Stimulated activated naive CD8-positive, alpha-beta T cell treated with anti-CD3 and anti-CD28 coated beads, Interleukin-15, Interleukin-2, amounts not matched to agents 100 ng/mL and 50 ng/mL, for 24 hours (primary cell): ENCODE measurements around the gene COL6A2.
"Not testable (repeated sequence)": the region's sequence is repeated elsewhere in the genome, so short reads cannot be mapped to it uniquely, and the experiment has no call there.

Experiments
- H3K27ac Mint-ChIP-seq: one replicate; pipeline ENCODE4 v1.8.0; 2021; ENCODE audit warnings: mild to moderate bottlenecking, mixed read lengths
- H3K27me3 Mint-ChIP-seq: one replicate; pipeline ENCODE4 v1.8.0; 2021; ENCODE audit warnings: mixed read lengths
- H3K36me3 Mint-ChIP-seq: one replicate; pipeline ENCODE4 v1.8.0; 2021; ENCODE audit warnings: low read depth, mixed read lengths
- H3K4me1 Mint-ChIP-seq: one replicate; pipeline ENCODE4 v1.8.0; 2021; ENCODE audit warnings: low read depth, mixed read lengths
- H3K4me3 Mint-ChIP-seq: one replicate; pipeline ENCODE4 v1.8.0; 2021; ENCODE audit warnings: mild to moderate bottlenecking, mixed read lengths
- H3K9me3 Mint-ChIP-seq: one replicate; pipeline ENCODE4 v1.8.0; 2021; ENCODE audit warnings: mixed read lengths

Gene COL6A2

GRCh38 chr21:46081022-46081861 is 16.7 kb upstream of the COL6A2 start:
- H3K4me3 Mint-ChIP-seq, result no peak overlapping the region
- H3K27me3 Mint-ChIP-seq, result peaks cover 3% of the 10 kb centered on the region
- no peaks in the 10 kb centered on the region for H3K4me1 Mint-ChIP-seq
- no peaks in the 10 kb centered on the region for H3K36me3 Mint-ChIP-seq
- H3K27ac Mint-ChIP-seq, result no peak overlapping the region
- H3K9me3 Mint-ChIP-seq, result no peaks in the 10 kb centered on the region

GRCh38 chr21:46081862-46082712 is 15.8 kb upstream of the COL6A2 start:
- H3K4me1 Mint-ChIP-seq, result no peaks in the 10 kb centered on the region
- H3K9me3 Mint-ChIP-seq, result no peaks in the 10 kb centered on the region
- peaks cover 3% of the 10 kb centered on the region for H3K27me3 Mint-ChIP-seq
- no peaks in the 10 kb centered on the region for H3K36me3 Mint-ChIP-seq
- no peak overlapping the region for H3K4me3 Mint-ChIP-seq
- H3K27ac Mint-ChIP-seq, result no peak overlapping the region

GRCh38 chr21:46082713-46082962 is 15.3 kb upstream of the COL6A2 start:
- Mint-ChIP-seq H3K4me3 (no peak overlapping the region), H3K9me3 (no peaks in the 10 kb centered on the region), H3K36me3 (no peaks in the 10 kb centered on the region), H3K4me1 (no peaks in the 10 kb centered on the region), H3K27ac (no peak overlapping the region), H3K27me3 (no peaks in the 10 kb centered on the region)

GRCh38 chr21:46082963-46083790 is 14.7 kb upstream of the COL6A2 start:
- H3K4me1 Mint-ChIP-seq, result no peaks in the 10 kb centered on the region
- no peaks in the 10 kb centered on the region for H3K27me3 Mint-ChIP-seq
- H3K36me3 Mint-ChIP-seq, result no peaks in the 10 kb centered on the region
- no peak overlapping the region for H3K4me3 Mint-ChIP-seq
- H3K27ac Mint-ChIP-seq, result no peak overlapping the region
- H3K9me3 Mint-ChIP-seq, result peaks cover 2% of the 10 kb centered on the region

- Mint-ChIP-seq H3K36me3 (no peaks in the 10 kb centered on the region), H3K4me3 (no peak overlapping the region), H3K27ac (no peak overlapping the region), H3K9me3 (peaks cover 10% of the 10 kb centered on the region), H3K27me3 (no peaks in the 10 kb centered on the region), H3K4me1 (no peaks in the 10 kb centered on the region)
These were observed 13.9 kb upstream of the COL6A2 start for GRCh38 chr21:46083791-46084561.

GRCh38 chr21:46084709-46085108 is 13.2 kb upstream of the COL6A2 start:
- Mint-ChIP-seq H3K9me3 (peaks cover 12% of the 10 kb centered on the region), H3K4me3 (no peak overlapping the region), H3K36me3 (no peaks in the 10 kb centered on the region), H3K27ac (no peak overlapping the region), H3K4me1 (no peaks in the 10 kb centered on the region), H3K27me3 (no peaks in the 10 kb centered on the region)

GRCh38 chr21:46085259-46085658 is 12.7 kb upstream of the COL6A2 start:
- not testable (repeated sequence) for H3K36me3 Mint-ChIP-seq, H3K27me3 Mint-ChIP-seq, H3K4me3 Mint-ChIP-seq, H3K4me1 Mint-ChIP-seq, H3K27ac Mint-ChIP-seq
- peaks cover 18% of the 10 kb centered on the region for H3K9me3 Mint-ChIP-seq

GRCh38 chr21:46087641-46088040 is 10.3 kb upstream of the COL6A2 start:
- Mint-ChIP-seq H3K36me3 (peaks cover 4% of the 10 kb centered on the region), H3K27me3 (no peaks in the 10 kb centered on the region), H3K9me3 (peaks cover 26% of the 10 kb centered on the region), H3K4me1 (no peaks in the 10 kb centered on the region), H3K4me3 (no peak overlapping the region), H3K27ac (no peak overlapping the region)

GRCh38 chr21:46088189-46088588 is 9.7 kb upstream of the COL6A2 start:
- Mint-ChIP-seq H3K9me3 (peaks cover 26% of the 10 kb centered on the region), H3K4me1 (no peaks in the 10 kb centered on the region), H3K36me3 (peaks cover 4% of the 10 kb centered on the region), H3K27me3 (no peaks in the 10 kb centered on the region), H3K27ac (no peak overlapping the region), H3K4me3 (no peak overlapping the region)

- Mint-ChIP-seq H3K27ac (no peak overlapping the region), H3K27me3 (no peaks in the 10 kb centered on the region), H3K36me3 (peaks cover 4% of the 10 kb centered on the region), H3K9me3 (peaks cover 26% of the 10 kb centered on the region), H3K4me3 (no peak overlapping the region), H3K4me1 (no peaks in the 10 kb centered on the region)
These were observed 8.6 kb upstream of the COL6A2 start for GRCh38 chr21:46089285-46089684.

- Mint-ChIP-seq H3K27me3 (no peaks in the 10 kb centered on the region), H3K27ac (no peak overlapping the region), H3K9me3 (peaks cover 26% of the 10 kb centered on the region)
These were observed 6.8 kb upstream of the COL6A2 start for GRCh38 chr21:46091118-46091517.

GRCh38 chr21:46091631-46092025 is 6.3 kb upstream of the COL6A2 start:
- Mint-ChIP-seq H3K27me3 (no peaks in the 10 kb centered on the region), H3K36me3 (peaks cover 4% of the 10 kb centered on the region), H3K9me3 (peaks cover 26% of the 10 kb centered on the region), H3K27ac (no peak overlapping the region), H3K4me1 (no peaks in the 10 kb centered on the region), H3K4me3 (no peak overlapping the region)

More at GRCh38 chr21:46091118-46091517, 6.8 kb upstream of the COL6A2 start:
- Mint-ChIP-seq H3K36me3 (peaks cover 4% of the 10 kb centered on the region), H3K4me3 (no peak overlapping the region), H3K4me1 (no peaks in the 10 kb centered on the region)

- Mint-ChIP-seq H3K36me3 (peaks cover 4% of the 10 kb centered on the region), H3K4me1 (peaks cover 4% of the 10 kb centered on the region), H3K27me3 (peaks cover 4% of the 10 kb centered on the region), H3K27ac (no peak overlapping the region), H3K9me3 (peaks cover 26% of the 10 kb centered on the region), H3K4me3 (no peak overlapping the region)
These were observed 5.7 kb upstream of the COL6A2 start for GRCh38 chr21:46092026-46092764.
